PC-3 (cell line): ENCODE results near the gene KHDC4. TPM values are rescaled to one million over a fixed set of nuclear protein-coding genes. Genes with fewer than 3 reads are reported as not detected.

Experiments used
- ATAC-seq: fragments of 200-7000 bp; cut with Tn5 transposase; 2 replicates; pipeline ENCODE4 v1.9.1; 2020; ENCODE audit warnings: mild to moderate bottlenecking, moderate library complexity
- BruUV-seq: library from RNA; stranded (reverse); fragments of 400-500 nt; replicated peaks from 2 replicates; lab custom pipeline; 2021; lab: Mats Ljungman, UMichigan
- CTCF ChIA-PET: fragments of 300-600 bp; sonication (Branson Sonifier 250); formaldehyde crosslinking; loops from one replicate; lab custom pipeline; 2022; ENCODE audit warnings: antibody characterized with exemption; lab: Charles Lee
- POLR2A ChIA-PET: fragments of 300-600 bp; sonication (Branson Sonifier 250); formaldehyde crosslinking; loops from one replicate; lab custom pipeline; 2022; ENCODE audit warnings: antibody characterized with exemption; ENCODE audit not compliant: unreplicated experiment; lab: Charles Lee
- DNase-seq: peaks from one replicate; pipeline ENCODE4 v3.0.0-alpha.2; 2015
- H2AFZ ChIP-seq: fragments of 300-600 bp; sonication (generic); 2 replicates; pipeline ENCODE4 v1.6.0; 2016; ENCODE audit warnings: antibody characterized with exemption, low read length
- H3F3A ChIP-seq: fragments of 300-600 bp; sonication (generic); one replicate; pipeline ENCODE4 v1.6.0; 2017; ENCODE audit warnings: antibody characterized with exemption, low read length, control low read depth, mild to moderate bottlenecking; ENCODE audit not compliant: unreplicated experiment
- H3K27ac ChIP-seq: fragments of 300-600 bp; sonication (generic); 2 replicates; pipeline ENCODE4 v1.5.1; 2016; ENCODE audit warnings: mild to moderate bottlenecking, low read length
- H3K27me3 ChIP-seq: fragments of 300-600 bp; sonication (generic); 2 replicates; pipeline ENCODE4 v1.6.1; 2016; ENCODE audit warnings: low read length, mixed read lengths
- H3K36me3 ChIP-seq: fragments of 300-600 bp; sonication (generic); 2 replicates; pipeline ENCODE4 v1.6.1; 2016; ENCODE audit warnings: low read depth, mixed run types, low read length, mixed read lengths
- H3K4me1 ChIP-seq: fragments of 300-600 bp; sonication (generic); 2 replicates; pipeline ENCODE4 v1.5.1; 2016; ENCODE audit warnings: low read length; ENCODE audit not compliant: insufficient read depth
- H3K4me2 ChIP-seq: fragments of 300-600 bp; sonication (generic); 2 replicates; pipeline ENCODE4 v1.6.0; 2016; ENCODE audit warnings: low read length
- H3K4me3 ChIP-seq: fragments of 300-600 bp; sonication (generic); 2 replicates; pipeline ENCODE4 v1.5.1; 2016; ENCODE audit warnings: mild to moderate bottlenecking, low read length, mixed read lengths
- H3K79me2 ChIP-seq: fragments of 300-600 bp; sonication (generic); 2 replicates; pipeline ENCODE4 v1.6.1; 2017; ENCODE audit warnings: low read length, mixed read lengths
- H3K9ac ChIP-seq: fragments of 300-600 bp; sonication (generic); 2 replicates; pipeline ENCODE4 v1.6.0; 2016; ENCODE audit warnings: mild to moderate bottlenecking, low read length
- H3K9me2 ChIP-seq: fragments of 300-600 bp; sonication (generic); replicated peaks from 2 replicates; pipeline ENCODE4 v1.6.1; 2016; ENCODE audit warnings: mixed run types, low read length, mixed read lengths
- H3K9me3 ChIP-seq: fragments of 300-600 bp; sonication (generic); 2 replicates; pipeline ENCODE4 v1.6.1; 2016; ENCODE audit warnings: low read length, mixed read lengths
- H4K20me1 ChIP-seq: fragments of 300-600 bp; sonication (generic); 2 replicates; pipeline ENCODE4 v1.6.1; 2016; ENCODE audit warnings: low read length, mixed read lengths
- EZH2 ChIP-seq: fragments of 300-600 bp; sonication (generic); IDR thresholded peaks from one replicate; pipeline ENCODE4 v1.6.1; 2017; ENCODE audit warnings: antibody characterized with exemption, mild to moderate bottlenecking, low read length; ENCODE audit not compliant: unreplicated experiment
- EZH2phosphoT487 ChIP-seq: fragments of 300-600 bp; sonication (generic); IDR thresholded peaks from 2 replicates; pipeline ENCODE4 v1.6.1; 2018; ENCODE audit warnings: mild to moderate bottlenecking, antibody characterized with exemption, low read length, borderline replicate concordance
- intact Hi-C: fragments of 100-400 bp; cut with micrococcal nuclease; formaldehyde crosslinking; loops from 2 replicates; pipeline ENCODE4 v1.9.0; 2023
- total RNA-seq: library from RNA; depleted of rRNA; stranded (reverse); fragments of >200 nt; gene quantifications from 2 replicates; pipeline ENCODE4 v1.2.3, GENCODE V29; 2014
- TF ChIP-seq, protein P1 (sequence below): fragments of 300-600 bp; sonication (generic); conservative IDR thresholded peaks from 2 replicates; pipeline ENCODE4 v1.5.1; 2017; ENCODE audit warnings: antibody characterized with exemption, low read depth, mild to moderate bottlenecking, low read length

The KHDC4 gene
- total RNA-seq, 1 experiment from 2014 or later = 63.4 TPM

DNA sequence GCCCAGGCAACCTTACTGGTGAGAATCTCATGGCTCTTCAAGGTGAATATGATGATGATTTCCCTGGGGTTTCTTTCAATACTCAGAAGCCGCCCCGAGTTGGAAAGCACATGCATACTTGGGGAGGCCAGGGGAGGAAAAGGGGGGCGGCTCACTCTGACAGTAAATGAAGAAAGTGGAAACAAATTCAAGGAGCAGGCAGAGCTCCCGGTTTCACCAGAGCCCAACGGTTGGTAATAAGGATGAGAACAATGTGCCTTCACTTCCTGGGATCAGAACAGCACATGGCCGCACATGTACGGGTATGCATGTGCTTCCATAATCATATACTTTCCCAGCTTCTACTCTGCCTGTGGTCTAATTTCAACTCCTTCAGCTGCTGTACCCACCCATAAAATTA, 47.9 kb upstream of the KHDC4 start:
- H3K9ac ChIP-seq = no peak overlapping the region
- POLR2A ChIA-PET = interaction anchor here (0.7 kb wide), 1 partner anchor 101 kb away, joined by 4 read pairs; no protein-coding TSS in a partner anchor

DNA sequence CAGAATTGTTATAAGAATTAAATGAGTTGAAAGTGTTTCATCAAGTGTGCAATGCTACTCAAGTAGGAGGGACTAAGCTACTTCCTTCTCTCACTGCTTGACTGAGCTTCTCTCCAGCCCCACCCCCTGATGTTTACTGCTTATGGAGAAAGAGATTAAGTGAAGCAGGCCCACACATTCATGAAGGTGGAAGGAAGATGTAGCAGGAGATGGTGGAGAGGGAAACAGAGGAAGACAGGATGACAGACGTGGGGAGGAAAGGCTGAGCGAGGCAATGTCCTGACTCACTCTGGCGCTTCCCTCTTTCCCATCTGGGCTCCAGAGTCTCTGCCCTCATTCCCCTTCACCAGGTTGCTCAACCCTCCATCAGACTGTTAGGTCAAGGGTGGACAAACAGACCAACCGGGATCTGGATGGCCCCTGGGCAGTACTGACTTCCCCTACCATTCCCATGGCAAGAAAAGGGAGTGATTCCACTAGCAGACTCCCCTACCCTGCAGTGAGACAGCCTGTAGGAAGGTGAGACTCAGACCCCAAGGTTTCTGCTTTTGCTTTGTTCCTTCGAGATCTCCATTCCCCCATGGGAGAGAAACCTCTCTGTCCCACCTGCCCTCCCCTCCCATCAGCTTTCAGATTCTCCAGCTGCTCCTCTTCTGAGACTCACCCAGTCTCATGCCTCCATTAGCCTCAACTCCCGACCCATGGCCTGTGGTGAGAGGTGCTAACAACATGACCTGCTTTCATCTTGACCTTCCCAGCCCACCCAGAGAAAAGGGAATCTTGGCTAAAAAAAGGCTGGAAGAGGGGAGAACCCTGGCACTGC, 47.3 kb upstream of the KHDC4 start:
- Histone ChIP-seq H4K20me1 (no peaks in the 10 kb centered on the region), H3K36me3 (no peaks in the 10 kb centered on the region), H2AFZ (no peak overlapping the region), H3K27ac (no peak overlapping the region), H3K9me2 (no peaks in the 10 kb centered on the region), H3K4me3 (no peak overlapping the region), H3K27me3 (no peaks in the 10 kb centered on the region), H3K9ac (no peak overlapping the region), H3K9me3 (no peaks in the 10 kb centered on the region), H3K79me2 (peaks cover 30% of the 10 kb centered on the region), H3K4me2 (no peak overlapping the region), H3F3A (no peaks in the 10 kb centered on the region), H3K4me1 (peaks cover 37% of the 10 kb centered on the region)
- TF ChIP-seq EZH2phosphoT487 = no peak
- TF ChIP-seq, protein P1, sequence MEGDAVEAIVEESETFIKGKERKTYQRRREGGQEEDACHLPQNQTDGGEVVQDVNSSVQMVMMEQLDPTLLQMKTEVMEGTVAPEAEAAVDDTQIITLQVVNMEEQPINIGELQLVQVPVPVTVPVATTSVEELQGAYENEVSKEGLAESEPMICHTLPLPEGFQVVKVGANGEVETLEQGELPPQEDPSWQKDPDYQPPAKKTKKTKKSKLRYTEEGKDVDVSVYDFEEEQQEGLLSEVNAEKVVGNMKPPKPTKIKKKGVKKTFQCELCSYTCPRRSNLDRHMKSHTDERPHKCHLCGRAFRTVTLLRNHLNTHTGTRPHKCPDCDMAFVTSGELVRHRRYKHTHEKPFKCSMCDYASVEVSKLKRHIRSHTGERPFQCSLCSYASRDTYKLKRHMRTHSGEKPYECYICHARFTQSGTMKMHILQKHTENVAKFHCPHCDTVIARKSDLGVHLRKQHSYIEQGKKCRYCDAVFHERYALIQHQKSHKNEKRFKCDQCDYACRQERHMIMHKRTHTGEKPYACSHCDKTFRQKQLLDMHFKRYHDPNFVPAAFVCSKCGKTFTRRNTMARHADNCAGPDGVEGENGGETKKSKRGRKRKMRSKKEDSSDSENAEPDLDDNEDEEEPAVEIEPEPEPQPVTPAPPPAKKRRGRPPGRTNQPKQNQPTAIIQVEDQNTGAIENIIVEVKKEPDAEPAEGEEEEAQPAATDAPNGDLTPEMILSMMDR = no peak
- no peak for TF ChIP-seq EZH2
- no peak for ATAC-seq
- no peak for DNase-seq
- ChIA-PET POLR2A (interaction anchor here (0.7 kb wide), 1 partner anchor 102 kb away, joined by 4 read pairs; no protein-coding TSS in a partner anchor), CTCF (no interaction called here)
- BruUV-seq = no TSS peak
- intact Hi-C loops = no loop called here

More for the DNA sequence above, 47.9 kb upstream of the KHDC4 start:
- Histone ChIP-seq H3K9me2 (no peaks in the 10 kb centered on the region), H3K9me3 (no peaks in the 10 kb centered on the region), H3K4me3 (no peak overlapping the region), H3K4me1 (peaks cover 32% of the 10 kb centered on the region), H3K27me3 (no peaks in the 10 kb centered on the region), H3K4me2 (no peak overlapping the region), H3K27ac (no peak overlapping the region), H3K36me3 (no peaks in the 10 kb centered on the region), H3F3A (no peaks in the 10 kb centered on the region), H2AFZ (no peak overlapping the region), H4K20me1 (no peaks in the 10 kb centered on the region), H3K79me2 (peaks cover 24% of the 10 kb centered on the region)
- CTCF ChIA-PET = no interaction called here
- DNase-seq = no peak
- no peak for ATAC-seq
- intact Hi-C loops = no loop called here
- TF ChIP-seq EZH2 (no peak), EZH2phosphoT487 (no peak)
- TF ChIP-seq, protein P1 = no peak
- no TSS peak for BruUV-seq
